ENCODE data around the gene CLSTN2.

Gene CLSTN2

DNA sequence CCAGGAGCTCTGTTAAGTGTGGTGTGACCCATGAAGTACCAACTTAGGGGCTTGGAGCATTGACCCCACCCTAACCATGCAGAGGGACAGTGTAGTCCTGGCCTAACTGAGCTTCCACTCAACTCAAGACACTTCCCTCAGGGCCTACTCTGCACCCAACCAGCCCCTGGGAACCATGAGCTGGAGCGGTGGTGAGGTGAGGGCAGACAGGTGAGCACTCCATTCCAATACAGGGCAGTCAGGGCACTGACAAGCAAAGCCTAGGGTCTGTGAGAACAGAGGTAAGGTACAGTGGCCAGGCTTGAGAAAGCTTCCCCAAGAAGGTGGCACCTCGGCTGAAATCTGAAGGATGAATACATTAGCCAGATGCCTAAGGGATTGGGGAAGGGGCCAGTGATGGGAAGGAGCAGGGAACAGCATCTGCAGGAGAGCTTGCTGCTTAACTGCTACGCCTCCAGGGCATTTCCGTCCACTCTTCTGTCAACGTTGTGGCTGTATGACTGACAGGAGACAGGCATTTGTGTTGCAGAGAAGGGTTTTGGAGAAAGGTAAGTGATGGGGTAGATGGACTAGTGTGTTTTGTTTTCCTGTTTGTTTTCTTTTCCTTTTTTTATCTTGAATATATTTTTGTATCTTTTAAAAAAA is 499.4 kb downstream of the CLSTN2 start:
- no peak for DNase-seq

DNA sequence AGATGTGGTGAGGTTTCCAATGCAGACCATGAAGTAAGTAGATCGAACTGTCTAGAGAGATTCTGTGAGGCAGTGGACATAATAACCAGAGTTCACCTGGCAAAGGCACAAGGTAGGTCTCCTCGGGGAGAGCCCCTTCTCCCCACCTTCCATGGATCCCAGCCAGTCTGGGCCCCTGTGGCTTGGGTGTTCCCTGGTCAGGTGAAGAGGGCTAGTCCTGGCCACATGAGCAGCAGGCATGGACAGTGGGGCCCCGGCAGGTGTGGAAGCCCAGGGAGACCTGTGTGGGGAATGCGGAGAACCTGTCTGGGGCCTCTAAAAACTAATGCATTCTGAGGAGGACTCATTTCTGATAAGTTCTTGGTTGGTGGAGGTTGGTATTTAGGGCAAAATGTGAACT is 501.4 kb downstream of the CLSTN2 start:
- DNase-seq = no peak

DNA sequence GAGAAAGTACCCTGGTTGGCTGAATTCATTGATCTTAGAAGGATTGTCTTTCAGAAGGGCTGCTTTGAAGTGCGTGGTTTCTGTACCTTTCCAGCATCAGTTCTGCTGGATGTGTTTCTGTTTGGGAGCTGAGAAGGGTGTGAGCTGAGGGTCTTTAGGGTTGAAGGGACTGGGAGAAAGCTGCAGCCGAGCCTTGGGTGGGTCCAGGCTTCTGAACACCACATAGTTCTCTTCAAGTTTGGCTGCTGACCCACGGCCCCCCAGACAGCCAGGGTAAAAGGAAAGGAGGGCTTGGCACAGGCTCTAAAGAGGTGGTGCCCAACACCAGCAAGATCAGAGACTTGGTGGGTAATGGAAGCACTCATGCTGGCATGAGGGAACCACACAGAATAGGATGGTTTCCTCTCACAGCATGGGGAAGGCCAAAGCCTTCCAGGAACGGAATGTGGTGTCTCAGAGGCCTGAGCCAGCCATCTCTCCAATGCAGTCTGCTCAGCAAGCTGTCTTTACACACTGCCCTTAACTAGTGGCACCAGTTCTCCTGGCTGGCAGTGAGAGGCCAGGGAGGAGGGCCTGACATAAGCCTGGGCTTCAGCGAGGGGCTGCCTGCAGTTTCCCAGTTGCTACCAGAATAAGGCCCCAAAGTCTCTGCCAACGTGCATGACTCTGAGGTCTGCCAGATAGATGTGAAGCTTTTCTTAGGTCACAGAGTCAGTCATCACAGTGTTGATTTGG is 503.9 kb downstream of the CLSTN2 start:
- DNase-seq = no peak

DNA sequence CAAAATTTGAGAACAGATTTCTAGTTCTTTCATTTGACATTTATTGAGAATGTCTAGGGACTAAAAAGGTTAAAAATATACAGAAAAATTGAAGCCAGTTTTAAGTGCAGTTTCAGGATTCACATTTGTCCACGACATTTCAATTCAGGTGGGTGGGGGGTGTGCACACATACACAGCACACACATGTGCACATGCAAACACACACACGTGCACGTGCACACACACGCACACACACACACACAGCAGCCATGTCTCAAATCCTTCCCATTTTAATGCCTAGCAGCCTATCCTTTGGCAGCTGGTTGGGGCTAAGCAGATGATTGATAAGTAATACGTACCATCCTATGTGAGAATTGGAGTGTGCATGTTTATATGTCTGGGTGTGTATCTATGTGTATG is 504.5 kb downstream of the CLSTN2 start:
- no peak for DNase-seq

DNA sequence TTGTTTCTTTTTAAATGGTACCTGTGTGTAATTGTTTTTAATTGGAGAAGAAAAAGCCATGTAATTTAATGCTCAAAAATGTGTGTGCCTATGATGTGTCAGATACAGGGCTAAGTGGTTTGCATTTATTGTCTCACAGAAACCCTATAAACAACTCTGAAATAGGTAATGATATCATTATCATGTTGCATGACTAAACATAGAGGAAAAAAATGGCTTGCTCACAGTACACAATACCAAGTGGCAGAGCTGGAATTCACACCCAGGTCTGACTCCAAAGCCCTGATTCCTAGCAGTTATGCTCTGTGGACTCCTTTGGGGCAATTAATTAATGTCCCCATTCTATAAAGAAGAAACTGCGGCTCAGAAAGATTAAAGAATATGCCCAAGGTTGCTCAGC is 505.5 kb downstream of the CLSTN2 start:
- DNase-seq = no peak

DNA sequence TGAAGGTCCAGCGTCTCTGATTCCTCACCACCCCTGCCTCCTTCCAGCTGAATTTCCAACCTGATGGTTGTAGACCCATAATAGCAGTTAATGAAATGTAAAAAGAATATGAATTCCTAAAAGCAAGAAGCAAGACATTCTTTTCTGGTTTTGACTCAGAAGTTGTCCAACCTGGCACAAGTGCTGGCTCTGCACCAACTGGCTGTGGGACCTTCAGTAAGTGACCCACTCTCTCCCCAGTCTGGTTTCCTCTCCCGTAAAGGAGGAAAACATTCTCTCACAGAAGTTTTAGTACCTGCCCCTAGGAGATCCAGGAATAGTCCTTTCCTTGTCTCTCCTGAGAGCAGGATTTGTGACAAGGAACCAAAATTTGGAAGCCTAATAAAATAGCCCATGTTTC is 506.0 kb downstream of the CLSTN2 start:
- no peak for DNase-seq

DNA sequence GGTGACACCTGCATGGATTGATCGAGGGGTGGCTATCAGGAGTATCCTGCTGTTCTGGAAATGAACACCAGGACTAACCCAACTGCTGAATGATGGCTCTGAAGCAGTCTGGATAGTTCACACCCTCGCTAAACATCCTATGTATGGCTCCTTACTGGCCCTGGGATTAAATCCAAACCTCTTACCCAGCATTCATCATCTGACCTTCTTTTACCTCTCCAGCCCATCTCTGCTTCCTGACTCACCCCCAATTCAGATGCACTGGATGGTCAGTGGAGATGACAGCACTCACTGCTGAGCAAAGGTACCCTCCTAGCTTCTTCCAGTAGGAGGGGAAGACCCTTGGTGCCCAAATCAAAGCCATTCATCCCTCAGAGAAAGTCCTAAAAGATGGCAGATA is 507.6 kb downstream of the CLSTN2 start:
- DNase-seq = no peak

DNA sequence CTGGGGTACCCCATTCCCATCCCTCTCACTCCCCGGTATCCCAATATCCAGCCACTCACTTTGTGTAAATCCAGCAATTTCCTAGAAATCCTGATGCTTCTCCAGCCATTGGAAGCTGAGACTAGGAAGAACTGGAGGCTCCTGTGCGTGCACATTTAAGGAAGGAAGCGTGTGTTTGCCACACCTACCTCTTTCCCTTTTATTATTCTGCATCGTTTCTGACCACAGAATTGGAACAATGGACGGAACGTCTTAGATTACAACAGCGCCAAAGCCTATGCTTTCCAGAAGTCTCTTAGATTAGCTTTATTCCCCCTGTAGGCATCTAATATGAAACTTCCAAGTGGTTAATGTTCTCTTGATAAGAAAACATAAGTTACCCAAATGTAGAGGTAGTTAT is 508.1 kb downstream of the CLSTN2 start:
- DNase-seq = no peak

DNA sequence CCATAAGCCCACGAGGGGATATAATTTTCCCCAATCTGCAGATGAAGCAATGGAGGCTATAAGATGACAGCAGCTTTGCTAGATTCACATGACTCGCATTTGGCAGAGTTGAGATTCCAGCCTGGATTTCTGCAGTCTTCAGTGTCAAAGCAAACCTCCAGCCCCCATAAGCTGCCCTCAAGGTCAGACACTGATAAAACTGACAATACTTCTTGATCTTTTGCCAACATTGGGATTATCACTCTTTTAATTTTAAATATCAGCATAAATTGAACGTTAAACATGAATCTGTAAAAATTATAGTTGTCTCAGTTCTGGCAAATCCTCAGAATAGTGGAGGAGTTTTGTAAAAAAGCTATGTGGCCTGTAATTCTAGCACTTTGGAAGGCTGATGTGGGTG is 508.8 kb downstream of the CLSTN2 start:
- no peak for DNase-seq

DNA sequence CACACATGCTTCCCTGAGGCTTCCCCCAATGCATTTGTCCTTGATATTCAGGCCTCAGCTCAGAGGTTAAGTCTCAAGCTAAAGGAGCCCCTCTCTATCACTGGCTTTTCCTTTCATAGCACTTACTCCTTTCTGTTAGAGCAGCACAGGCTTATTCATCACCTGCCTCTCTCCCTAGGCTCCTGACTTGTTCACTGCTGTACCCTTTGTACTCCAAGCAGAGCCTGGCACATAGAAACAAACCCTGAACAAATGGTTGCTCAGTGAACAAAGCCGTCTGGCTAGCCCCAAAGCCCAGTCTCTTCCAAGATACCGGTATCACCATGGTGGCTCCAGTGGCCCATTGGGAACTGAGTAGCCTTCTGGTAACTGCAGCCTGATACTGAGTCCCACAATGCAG is 511.7 kb downstream of the CLSTN2 start:
- no peak for DNase-seq

DNA sequence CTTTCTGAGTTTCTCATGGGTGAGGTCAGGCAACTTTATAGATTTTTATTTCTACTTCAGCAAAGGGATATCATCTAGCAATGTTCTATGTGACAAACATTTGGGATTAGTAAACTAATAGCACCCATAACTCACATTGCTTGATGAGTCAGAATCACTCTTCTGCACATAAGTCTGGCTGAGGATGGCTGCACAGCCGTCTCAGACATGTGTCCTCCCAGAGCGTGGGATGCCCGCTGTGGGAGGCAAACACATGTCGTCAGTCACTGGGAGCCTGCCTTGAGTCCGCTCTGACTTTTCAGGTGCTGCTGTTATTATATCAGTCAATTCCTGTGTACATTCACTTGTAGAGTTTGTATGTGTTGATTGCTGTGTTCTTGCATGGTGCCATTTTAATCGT is 512.2 kb downstream of the CLSTN2 start:
- no peak for DNase-seq

DNA sequence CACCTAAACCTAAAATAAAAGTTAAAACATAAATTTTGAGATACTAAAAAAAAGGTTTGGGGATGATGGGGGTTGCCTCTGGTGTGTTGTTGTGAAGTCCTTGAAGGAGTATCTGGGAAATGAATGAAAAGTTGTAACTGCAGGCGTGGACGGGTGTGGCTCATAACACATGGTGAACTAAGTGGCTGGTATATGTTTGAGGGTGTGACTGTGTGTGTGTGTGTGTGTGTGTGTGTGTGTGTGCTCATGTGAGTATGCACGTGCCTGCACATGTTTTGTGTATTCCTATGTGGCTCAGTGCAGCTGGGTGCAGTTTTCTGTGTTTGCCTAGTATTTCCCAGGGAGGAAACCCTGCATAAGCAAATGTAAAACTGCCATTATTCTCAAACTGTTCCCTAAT is 513.0 kb downstream of the CLSTN2 start:
- DNase-seq = no peak

DNA sequence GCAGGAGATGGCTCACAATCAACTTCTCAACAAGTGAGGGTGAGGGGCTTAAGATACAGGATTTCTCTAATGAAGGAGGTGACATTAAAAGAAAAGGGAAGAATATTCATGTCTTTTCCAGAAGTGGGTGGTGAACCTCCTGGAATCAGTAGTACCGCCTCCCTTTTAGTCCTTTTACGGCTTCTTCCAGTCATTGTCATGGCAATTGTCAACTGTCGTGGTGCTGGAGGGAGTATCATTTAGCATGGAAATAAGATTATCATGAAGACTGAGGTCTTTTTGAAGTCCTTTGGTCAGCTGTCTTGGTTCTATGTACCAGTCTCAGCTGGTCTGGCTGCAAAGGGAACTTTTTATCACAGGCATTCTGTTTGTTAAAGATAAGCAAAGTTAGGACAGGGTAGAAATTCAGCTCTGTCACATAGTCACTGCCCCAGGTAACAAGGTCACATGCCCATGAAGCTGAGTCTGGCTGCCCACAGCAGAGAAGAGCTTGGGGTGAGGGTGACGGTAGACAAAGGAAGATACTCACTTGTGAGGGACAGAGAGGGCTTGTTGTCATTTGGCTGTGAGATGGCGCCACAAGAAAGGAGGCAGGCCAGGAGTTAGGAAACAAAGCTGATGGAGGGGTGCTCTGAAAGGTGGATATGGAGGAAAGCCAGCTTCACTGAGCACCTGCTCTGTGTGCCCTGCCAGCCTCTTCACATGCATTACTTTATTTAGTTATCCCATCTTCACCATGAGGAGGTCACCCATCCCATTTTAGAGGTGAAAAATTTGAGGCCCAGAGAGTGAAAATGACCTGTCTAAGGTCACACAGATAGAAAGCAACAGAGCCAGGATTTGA is 514.6 kb downstream of the CLSTN2 start:
- DNase-seq = no peak

DNA sequence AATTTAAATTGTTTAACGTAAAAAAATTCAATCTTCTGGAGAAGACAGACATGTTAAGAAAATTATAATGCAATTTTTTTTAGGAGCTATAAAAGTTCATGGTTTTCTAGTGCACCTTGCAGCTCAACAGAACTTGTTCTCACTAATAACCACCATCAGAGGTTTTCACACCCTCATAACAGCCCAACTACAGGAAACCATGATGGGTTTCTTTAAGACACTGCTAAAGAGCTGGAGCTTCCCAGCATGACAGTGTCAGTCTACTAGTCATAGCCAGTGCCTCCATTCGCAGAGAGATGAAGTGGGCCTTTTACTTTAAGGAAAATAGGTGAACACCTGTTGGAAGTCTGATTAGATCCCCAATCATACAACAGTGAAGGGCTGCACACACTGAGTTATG is 518.8 kb downstream of the CLSTN2 start:
- no peak for DNase-seq

DNA sequence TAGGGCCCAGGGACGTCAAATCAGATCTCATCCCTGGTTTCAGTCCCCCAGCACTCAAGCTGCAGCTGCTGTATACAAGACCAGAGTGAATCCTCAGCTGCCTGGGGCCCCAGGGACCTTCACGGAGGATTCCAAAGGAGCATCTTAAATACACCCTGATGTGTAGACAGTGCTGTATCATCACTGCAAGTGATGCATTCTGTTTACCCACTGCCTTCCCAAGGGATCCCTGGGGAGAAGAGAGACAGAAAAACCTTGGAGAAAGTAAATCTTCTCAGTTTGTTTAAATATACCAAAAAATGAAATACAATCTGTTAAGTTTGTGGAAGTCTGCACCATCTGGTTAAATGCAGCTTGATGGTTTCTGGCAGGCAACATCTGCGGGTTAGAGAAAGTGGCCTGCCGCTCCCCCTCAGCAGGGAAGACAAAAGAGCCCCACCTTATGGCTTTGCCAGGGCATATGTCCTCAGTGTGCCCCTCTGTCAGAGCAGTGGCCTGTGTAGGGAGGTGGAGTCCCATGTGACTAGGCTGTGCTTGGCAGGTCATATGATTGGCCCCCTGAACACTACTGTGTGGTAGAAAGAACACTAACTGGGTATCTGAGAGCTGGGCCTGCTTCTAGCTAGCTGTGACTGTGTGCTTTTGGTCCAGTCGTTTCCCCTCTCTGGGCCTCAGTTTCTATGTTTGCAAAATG is 520.7 kb downstream of the CLSTN2 start:
- DNase-seq = no peak

DNA sequence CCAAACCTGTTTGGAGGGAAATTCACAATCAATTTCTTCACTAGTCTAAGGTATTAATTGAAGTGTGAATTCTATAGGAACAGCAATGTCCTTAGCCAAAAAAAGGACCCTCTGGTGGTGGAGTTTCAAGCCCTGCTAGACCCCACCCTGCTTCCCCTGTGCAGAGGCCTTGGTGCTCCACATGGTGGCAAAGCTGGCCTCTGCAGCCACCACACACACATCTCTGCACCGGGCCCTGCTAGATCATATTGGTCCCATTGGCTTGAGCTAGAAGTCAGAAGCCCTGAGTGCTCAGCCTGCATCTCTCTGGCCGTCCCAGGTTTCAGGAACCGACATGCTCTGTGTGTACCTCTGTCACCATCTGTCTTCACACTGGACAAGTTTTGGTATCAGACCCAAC is 522.0 kb downstream of the CLSTN2 start:
- no peak for DNase-seq

DNA sequence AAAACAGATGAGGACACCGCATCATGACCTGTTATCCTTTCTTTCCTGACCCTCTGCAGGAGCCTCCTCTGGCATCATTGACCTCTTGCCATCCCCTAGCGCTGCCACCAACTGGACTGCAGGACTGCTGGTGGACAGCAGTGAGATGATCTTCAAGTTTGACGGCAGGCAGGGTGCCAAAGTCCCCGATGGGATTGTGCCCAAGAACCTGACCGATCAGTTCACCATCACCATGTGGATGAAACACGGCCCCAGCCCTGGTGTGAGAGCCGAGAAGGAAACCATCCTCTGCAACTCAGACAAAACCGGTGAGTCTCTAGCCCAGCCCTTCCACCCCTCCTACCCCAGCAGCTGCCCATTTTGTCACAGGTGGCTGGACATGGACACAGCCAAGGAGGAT is 524.5 kb downstream of the CLSTN2 start:
- no peak for DNase-seq

DNA sequence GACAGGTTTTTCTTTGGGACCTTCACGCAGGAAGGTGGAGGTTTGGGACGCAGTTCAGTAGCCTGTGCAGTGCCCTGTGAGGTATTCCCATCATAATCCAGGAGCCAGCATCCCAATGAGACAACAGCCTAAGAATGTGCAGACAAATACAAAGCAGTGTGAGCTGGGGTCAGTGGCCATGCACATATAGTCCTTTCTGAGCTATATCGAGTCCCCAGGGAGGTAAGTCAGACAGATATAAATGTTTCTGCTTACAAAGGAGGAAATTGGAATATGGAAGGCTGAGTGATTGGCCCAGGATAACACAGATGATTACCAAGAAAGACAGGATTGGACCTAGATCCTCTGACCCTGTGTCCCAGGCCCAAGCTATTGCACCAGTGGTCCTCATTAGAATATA is 526.3 kb downstream of the CLSTN2 start:
- no peak for DNase-seq

DNA sequence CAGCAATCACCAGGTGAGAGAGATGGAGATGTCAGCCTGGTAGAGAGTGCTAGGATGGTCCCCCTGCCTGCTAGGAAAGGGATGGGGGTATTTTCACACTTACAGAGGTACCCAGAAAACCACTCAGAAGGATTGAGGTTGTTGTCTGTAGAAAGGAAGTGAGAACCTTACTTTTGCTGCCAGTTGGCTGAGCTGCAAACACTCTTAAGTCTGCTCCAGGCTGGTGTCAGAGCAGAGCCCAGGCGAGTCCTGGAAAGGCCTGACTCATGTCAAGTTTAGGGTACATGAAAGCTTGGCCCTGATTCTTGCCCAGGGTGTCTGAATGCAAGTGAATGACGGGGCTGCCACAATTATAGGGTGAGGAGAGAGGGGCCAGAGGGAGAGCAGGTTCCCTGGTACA is 528.4 kb downstream of the CLSTN2 start:
- DNase-seq = no peak

DNA sequence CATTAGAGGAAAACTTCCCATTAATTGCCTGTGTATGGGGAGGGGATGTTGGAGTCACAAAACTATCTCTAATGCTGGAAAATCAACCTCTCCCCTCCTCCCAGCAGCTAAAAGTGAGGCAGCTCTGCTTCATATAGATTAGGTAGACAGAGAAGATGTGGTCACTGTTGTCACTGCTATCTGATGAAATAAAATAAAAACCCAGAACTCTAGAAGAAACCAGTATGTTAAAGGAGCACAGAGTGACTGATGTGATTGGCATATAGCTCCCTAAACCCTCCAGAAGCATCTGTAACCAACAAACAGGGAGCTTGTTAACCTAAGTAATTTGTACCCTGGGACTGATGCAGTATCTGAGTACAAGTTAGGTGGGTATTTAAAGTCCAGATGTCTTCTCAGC is 531.0 kb downstream of the CLSTN2 start:
- DNase-seq = no peak

DNA sequence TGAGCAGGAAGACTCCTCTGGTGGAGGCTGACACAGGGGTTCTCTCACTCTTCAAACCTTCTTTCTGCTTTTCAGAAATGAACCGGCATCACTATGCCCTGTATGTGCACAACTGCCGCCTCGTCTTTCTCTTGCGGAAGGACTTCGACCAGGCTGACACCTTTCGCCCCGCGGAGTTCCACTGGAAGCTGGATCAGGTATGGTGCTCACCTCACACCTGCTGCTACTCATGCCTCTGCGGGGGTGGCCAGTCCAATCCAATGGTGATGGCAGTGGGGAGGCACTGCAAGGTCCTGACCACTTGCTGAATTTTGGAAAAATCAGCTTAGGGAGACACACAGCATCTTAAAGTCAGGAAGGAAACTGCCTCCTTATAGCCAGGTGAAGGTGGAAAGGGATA is 531.5 kb downstream of the CLSTN2 start:
- no peak for DNase-seq

DNA sequence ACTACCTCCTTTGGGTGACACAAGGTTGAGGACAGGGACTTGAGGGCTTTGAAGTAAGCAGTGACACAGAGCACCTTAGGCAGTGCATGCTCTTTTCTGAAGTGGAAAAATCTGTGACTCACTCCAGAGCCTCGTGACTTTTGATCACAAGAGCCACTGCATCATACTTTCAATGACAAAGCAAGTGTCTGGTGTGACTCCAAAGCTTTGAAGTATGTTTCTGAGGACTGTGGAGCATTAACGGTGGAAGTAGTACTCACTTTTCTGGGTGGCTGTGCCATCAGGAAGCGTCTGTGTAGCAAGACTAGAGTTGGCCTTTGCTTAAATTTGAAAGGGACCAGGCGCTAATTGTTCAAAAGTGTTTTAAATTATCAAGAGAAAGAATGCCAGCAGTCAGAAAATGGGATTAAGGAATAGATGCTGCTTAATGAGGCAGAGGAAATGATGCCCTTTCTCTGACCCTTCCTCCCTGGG is 532.2 kb downstream of the CLSTN2 start:
- no peak for DNase-seq

DNA sequence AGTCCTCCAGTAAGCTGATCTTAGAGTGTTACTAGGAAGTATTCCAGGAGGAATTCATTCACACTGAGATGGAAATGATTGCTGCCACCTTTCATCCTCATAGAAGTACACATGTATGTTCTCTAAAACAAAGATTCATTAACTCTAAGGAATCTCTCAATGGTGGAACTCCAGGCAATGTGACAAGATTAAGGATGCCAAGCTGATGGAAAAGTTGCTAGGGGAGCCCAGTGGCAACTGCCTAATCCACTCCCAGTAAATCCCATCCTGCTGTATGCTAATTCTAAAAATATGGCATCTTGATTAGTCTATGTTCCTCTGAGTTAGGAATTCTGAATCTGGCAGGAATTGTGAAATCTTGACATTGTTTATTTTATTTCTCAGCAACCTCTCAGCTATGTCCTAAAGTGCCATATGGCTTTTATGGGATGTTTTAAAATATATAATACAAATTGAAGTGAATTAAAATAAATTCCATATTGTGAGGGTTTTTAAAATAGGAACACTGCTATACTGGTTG is 532.9 kb downstream of the CLSTN2 start:
- no peak for DNase-seq
